Kidney (tissue), 14 donors: ENCODE data around the gene PPP1R8. TPM values are rescaled to one million over a fixed set of nuclear protein-coding genes. Genes with fewer than 3 reads are reported as not detected.

ENCODE experiments used
- DNase-seq, 5 donors: peaks; one replicate each; pipeline ENCODE4 v3.0.0-alpha.2; 2013 to 2020
- FAIRE-seq: peaks from 2 replicates; lab custom pipeline; 2012; peaks lifted over from hg19 to GRCh38; lab: Jason Lieb, UNC
- H3K27ac ChIP-seq, 2 donors: one replicate each; pipeline ENCODE4 v1.7.0; 2013; ENCODE audit warnings: low read depth in 2 of 2, low read length in 2 of 2, inconsistent platforms in 1 of 2
- H3K27me3 ChIP-seq: one replicate; pipeline ENCODE4 v1.7.1; 2013; ENCODE audit warnings: low read length, inconsistent platforms; ENCODE audit not compliant: control insufficient read depth, insufficient read depth
- H3K36me3 ChIP-seq, 3 donors: one replicate each; pipeline versions ENCODE4 v1.7.0 to v1.7.1; 2013; ENCODE audit warnings: low read length in 3 of 3, control low read depth in 1 of 3, inconsistent platforms in 1 of 3; ENCODE audit not compliant: insufficient read depth in 3 of 3, control insufficient read depth in 2 of 3
- H3K4me1 ChIP-seq, 3 donors: one replicate each; pipeline versions ENCODE4 v1.7.0 to v1.7.1; 2013; ENCODE audit warnings: low read length in 3 of 3, inconsistent platforms in 1 of 3, low read depth in 1 of 3; ENCODE audit not compliant: control insufficient read depth in 2 of 3, insufficient read depth in 2 of 3
- H3K4me3 ChIP-seq, 3 donors: one replicate each; pipeline versions ENCODE4 v1.7.0 to v1.8.1; 2013; ENCODE audit warnings: low read length in 3 of 3, control low read depth in 1 of 3, inconsistent platforms in 1 of 3
- H3K9ac ChIP-seq, 3 donors: one replicate each; pipeline versions ENCODE4 v1.7.0 to v1.7.1; 2013; ENCODE audit warnings: low read length in 3 of 3, control low read depth in 1 of 3, inconsistent platforms in 1 of 3
- H3K9me3 ChIP-seq, 3 donors: one replicate each; pipeline versions ENCODE4 v1.7.0 to v1.7.1; 2013; ENCODE audit warnings: low read length in 3 of 3, control low read depth in 1 of 3, inconsistent platforms in 1 of 3; ENCODE audit not compliant: control insufficient read depth in 2 of 3, insufficient read depth in 1 of 3
- intact Hi-C: fragments of 100-400 bp; cut with DNase I; formaldehyde crosslinking; loops from one replicate; pipeline ENCODE4 v1.11.1; 2022
- polyA plus RNA-seq: library from polyadenylated mRNA; stranded (reverse); fragments of 350-450 nt; fragmentation: Illumina TruSeq; extraction: RNeasy Lipid Tissue Mini Kit (QIAGEN cat#74804); gene quantifications from one replicate; pipeline ENCODE4 v1.2.3, GENCODE V29; 2014; ENCODE audit warnings: low read depth, low replicate concordance; ENCODE audit not compliant: insufficient read depth
- total RNA-seq: library from RNA; stranded (reverse); fragmentation: NEBNext Ultra II Directional; extraction: Animal tissue kit (Norgen Biotek cat#: 25700); gene quantifications from one replicate; pipeline ENCODE4 v1.2.1, GENCODE V29; 2021
- TF ChIP-seq, protein P1 (sequence below): IDR thresholded peaks from 3 replicates; pipeline ENCODE4 v1.5.1; 2012; ENCODE audit warnings: mild to moderate bottlenecking, moderate library complexity, borderline replicate concordance; ENCODE audit not compliant: insufficient read depth; ENCODE audit errors: extremely low read depth
- donor health status: control.
- donor health status: control.
- donor health status: control.
- donor health status: control.
- donor health status: control.
- donor health status: DM: yes; HTN: yes; CAD: no.
- donor health status: Normal renal cell carcinoma (clear cell type).

PPP1R8 gene
- total and polyA plus RNA-seq, 2 donors from 2014 or later, result 21.8 to 38.6 TPM

DNA sequence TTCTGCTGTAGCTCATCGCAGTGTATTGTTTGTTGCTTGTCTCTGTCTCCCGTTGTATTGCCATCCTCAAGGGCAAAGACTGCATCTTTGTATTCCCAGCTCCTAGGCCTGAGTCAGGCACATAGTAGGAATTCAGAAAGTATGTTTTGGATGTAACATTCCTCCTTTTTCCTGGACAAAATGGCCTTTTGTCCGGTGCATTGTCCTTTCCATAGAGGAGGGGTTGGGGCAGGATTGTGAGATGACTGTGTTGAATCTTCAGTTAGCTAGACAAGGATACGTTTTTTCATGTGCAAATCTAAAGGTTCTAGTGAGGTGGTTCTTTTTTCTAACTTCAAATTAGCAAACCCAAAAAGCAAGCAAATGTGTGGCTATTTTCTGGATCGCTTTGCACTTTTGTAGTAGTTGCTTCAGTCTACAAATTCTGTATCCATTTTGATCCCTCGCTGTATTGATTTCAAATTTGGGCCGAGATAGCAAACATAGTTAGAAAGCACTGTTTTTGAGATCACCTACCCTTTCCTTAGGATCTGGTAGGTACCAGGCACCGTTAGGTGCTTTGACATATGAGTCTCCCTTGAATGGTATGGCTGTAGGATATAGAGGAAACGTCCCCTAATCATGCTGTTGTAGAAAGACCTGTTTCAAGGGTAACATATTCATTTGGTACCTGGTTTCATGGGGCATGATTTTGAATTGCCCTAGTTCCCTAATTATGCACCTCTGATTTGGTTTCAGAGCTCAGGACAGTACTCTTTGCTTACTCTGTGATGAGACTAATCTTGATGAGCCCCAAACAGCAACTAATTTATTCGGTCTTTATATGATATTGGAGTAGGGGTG is 1.2 kb downstream of the PPP1R8 start:
- no peak overlapping the region for H3K27ac ChIP-seq
- H3K27me3 ChIP-seq, result no peaks in the 10 kb centered on the region
- H3K4me1 ChIP-seq, result peaks cover 0 to 11% (median 8%) of the 10 kb centered on the region in 3 donors
- H3K9me3 ChIP-seq, result no peaks in the 10 kb centered on the region
- no peak for FAIRE-seq
- H3K4me3 ChIP-seq, result peak overlapping the region; percentile 78 to 79 (median 79)
- peak overlapping the region in 2 of 3 donors; percentile 70 to 74 for H3K9ac ChIP-seq
- intact Hi-C loops, result no loop called here
- peaks cover 0 to 16% (median 6%) of the 10 kb centered on the region in 3 donors for H3K36me3 ChIP-seq
- DNase-seq, result peak in 2 of 5 donors; percentile 6 to 17
- TF ChIP-seq, protein P1, sequence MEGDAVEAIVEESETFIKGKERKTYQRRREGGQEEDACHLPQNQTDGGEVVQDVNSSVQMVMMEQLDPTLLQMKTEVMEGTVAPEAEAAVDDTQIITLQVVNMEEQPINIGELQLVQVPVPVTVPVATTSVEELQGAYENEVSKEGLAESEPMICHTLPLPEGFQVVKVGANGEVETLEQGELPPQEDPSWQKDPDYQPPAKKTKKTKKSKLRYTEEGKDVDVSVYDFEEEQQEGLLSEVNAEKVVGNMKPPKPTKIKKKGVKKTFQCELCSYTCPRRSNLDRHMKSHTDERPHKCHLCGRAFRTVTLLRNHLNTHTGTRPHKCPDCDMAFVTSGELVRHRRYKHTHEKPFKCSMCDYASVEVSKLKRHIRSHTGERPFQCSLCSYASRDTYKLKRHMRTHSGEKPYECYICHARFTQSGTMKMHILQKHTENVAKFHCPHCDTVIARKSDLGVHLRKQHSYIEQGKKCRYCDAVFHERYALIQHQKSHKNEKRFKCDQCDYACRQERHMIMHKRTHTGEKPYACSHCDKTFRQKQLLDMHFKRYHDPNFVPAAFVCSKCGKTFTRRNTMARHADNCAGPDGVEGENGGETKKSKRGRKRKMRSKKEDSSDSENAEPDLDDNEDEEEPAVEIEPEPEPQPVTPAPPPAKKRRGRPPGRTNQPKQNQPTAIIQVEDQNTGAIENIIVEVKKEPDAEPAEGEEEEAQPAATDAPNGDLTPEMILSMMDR, result no peak

DNA sequence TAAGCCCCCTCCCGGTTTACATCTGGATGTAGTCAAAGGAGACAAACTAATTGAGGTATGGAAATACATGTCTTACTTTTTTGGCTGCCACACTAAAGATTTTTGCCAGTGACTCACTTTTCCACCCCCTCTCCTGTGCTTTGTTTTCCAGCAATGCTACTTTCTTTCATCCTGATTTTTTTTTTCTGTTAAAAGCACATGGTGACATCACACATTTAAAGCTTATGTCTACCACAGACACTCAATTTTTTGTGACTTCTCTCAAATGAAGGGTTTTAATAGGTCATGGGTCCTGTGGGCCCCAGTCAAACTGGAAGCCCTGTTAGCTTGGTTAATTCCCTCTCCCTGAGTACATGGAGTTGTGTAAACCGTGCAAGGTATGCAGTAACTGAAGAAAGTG is 2.2 kb downstream of the PPP1R8 start:
- H3K9me3 ChIP-seq, result no peaks in the 10 kb centered on the region
- TF ChIP-seq, protein P1, result no peak
- no peak for DNase-seq
- H3K36me3 ChIP-seq, result peaks cover 0 to 16% (median 6%) of the 10 kb centered on the region in 3 donors
- no peak overlapping the region for H3K4me3 ChIP-seq
- H3K4me1 ChIP-seq, result peaks cover 0 to 11% (median 8%) of the 10 kb centered on the region in 3 donors
- H3K9ac ChIP-seq, result no peak overlapping the region
- no peak for FAIRE-seq
- intact Hi-C loops, result no loop called here
- no peak overlapping the region for H3K27ac ChIP-seq
- H3K27me3 ChIP-seq, result no peaks in the 10 kb centered on the region

DNA sequence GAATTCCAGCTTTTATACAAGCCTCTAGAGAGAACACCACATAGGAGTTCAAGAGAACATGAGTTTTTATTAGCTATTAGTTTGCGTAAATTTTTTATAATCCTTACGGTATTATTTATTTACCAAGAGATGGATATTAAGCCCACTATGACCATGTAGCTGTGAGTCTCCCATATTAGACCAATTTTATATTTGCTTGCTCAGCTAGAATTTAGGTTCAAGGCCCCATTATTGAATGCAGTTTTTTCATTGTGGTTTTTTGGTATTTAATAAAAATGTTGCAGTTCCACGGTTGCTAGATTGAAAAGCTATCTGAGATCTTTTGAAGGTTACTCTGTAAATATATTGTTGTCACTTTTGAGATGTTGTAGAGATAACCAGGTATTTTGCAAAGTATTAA is 2.9 kb downstream of the PPP1R8 start:
- H3K9ac ChIP-seq, result no peak overlapping the region
- peaks cover 0 to 11% (median 8%) of the 10 kb centered on the region in 3 donors for H3K4me1 ChIP-seq
- no peaks in the 10 kb centered on the region for H3K27me3 ChIP-seq
- no peak overlapping the region for H3K4me3 ChIP-seq
- DNase-seq (no peak), FAIRE-seq (no peak)
- intact Hi-C loops, result no loop called here
- H3K36me3 ChIP-seq, result peaks cover 0 to 16% (median 6%) of the 10 kb centered on the region in 3 donors
- TF ChIP-seq, protein P1, result no peak
- no peak overlapping the region for H3K27ac ChIP-seq
- no peaks in the 10 kb centered on the region for H3K9me3 ChIP-seq
